Measurements from ENCODE around the gene ZNF771. TPM values are rescaled to one million over a fixed set of nuclear protein-coding genes. Genes with fewer than 3 reads are reported as not detected.
A peak's percentile ranks its signal among the peaks of the same experiment; 100 is the strongest.

The ZNF771 gene
- total and polyA plus RNA-seq, 9 of the 15 experiments (the other 6 are each of a cell fraction or from before 2014, with no cell fraction given) = 1.5 to 12.6 (median 4.4) TPM

- H3K4me2 ChIP-seq (ENCODE audit: insufficient read depth, low read length) = peak overlapping the region; percentile 90
- H3K27me3 ChIP-seq (ENCODE audit: control insufficient read depth in 2 of 2, insufficient read depth in 2 of 2, low read length in 2 of 2) = no peaks in the 10 kb centered on the region
- peaks cover 6% of the 10 kb centered on the region for H3K9me1 ChIP-seq (ENCODE audit: control insufficient read depth, insufficient read depth, low read length)
- ATAC-seq (no peak), DNase-seq (ENCODE audit: extremely low read depth in 1 of 4, low spot score in 3 of 4) (peak in 3 of 4 experiments; percentile 24 to 60 (median 31)), FAIRE-seq (peak; percentile 77)
- no peak overlapping the region for H2AFZ ChIP-seq (ENCODE audit: low read depth, low read length)
- in situ Hi-C loops (cut with MboI) = loop anchor here (25.0 kb wide), 1 partner anchor 906 kb away; the partner anchor contains the start of genes BOLA2, SLX1B and SULT1A4
- H4K20me1 ChIP-seq (replicated peaks; ENCODE audit: control insufficient read depth, insufficient read depth, low read length) = peaks cover 23% of the 10 kb centered on the region
- no peaks in the 10 kb centered on the region for H3K9me3 ChIP-seq (replicated peaks; ENCODE audit: control insufficient read depth, insufficient read depth, low read depth, low read length)
- ChIA-PET CTCF (ENCODE audit: low intra/inter-chr PET ratio) (no interaction called here), POLR2A (interaction anchor here (0.7 to 6.3 kb wide), 4 partner anchors 10 to 261 kb away, joined by 3 to 77 read pairs (median 4); partner anchors contain the start of gene CD2BP2)
- peaks cover 25 to 44% of the 10 kb centered on the region in 2 experiments; a peak in 4 of 5 replicates for H3K4me1 ChIP-seq (replicated peaks in 1 of 2; ENCODE audit: control insufficient read depth in 2 of 2, insufficient read depth in 2 of 2, low read length in 2 of 2)
- peak overlapping the region; percentile 74 for H3K4me3 ChIP-seq
- intact Hi-C loops (cut with micrococcal nuclease) = no loop called here
- peaks cover 57% of the 10 kb centered on the region for H3K79me2 ChIP-seq (ENCODE audit: control insufficient read depth, insufficient read depth, low read length)
- WGBS (ENCODE audit: insufficient coverage, low coverage, missing lambda C conversion rate) = 2% methylated on average over 8 of the region's 8 CpGs
- H3K36me3 ChIP-seq (ENCODE audit: control insufficient read depth, insufficient read depth, low read length) = peaks cover 40% of the 10 kb centered on the region
- peak overlapping the region; percentile 70 to 98 for H3K9ac ChIP-seq (ENCODE audit: insufficient read depth in 1 of 2, low read depth in 2 of 2, low read length in 2 of 2)
- peak overlapping the region; percentile 72; the same call in 2 of the 3 replicates for H3K27ac ChIP-seq (ENCODE audit: extremely low read depth, low read depth, low read length)
- BruUV-seq (replicated peaks) = no TSS peak
- TF ChIP-seq SMAD2 (IDR thresholded peaks at IDR 0.05; ENCODE audit: low read depth, low read length) (no peak), THRB (CRISPR knock-in tag; conservative IDR thresholded peaks at IDR 0.05) (no peak), PHF8 (IDR thresholded peaks at IDR 0.05; ENCODE audit: borderline replicate concordance, low read length) (no peak), ZFX (CRISPR knock-in tag; IDR thresholded peaks at IDR 0.05) (no peak; the same call in 1 of the 2 replicates), EHMT2 (IDR thresholded peaks at IDR 0.05) (no peak), ZNF217 (CRISPR knock-in tag; IDR thresholded peaks at IDR 0.05) (no peak), SLC30A9 (CRISPR knock-in tag; IDR thresholded peaks at IDR 0.05) (no peak), FOXK1 (CRISPR knock-in tag; IDR thresholded peaks at IDR 0.05; ENCODE audit: borderline replicate concordance) (0 out of 2 replicates have a peak, but pooled peaks have one; percentile 20), TARDBP (IDR thresholded peaks at IDR 0.05) (no peak), DPF2 (IDR thresholded peaks at IDR 0.05) (no peak), RFX7 (CRISPR knock-in tag; IDR thresholded peaks at IDR 0.05) (no peak), GATA2 (CRISPR knock-in tag; IDR thresholded peaks at IDR 0.05) (no peak), UBTF (IDR thresholded peaks at IDR 0.05; ENCODE audit: borderline replicate concordance in 1 of 2, low read depth in 2 of 2, low read length in 2 of 2) (0 out of 4 replicates have a peak, but pooled peaks have one; percentile 25 to 44), BCOR (IDR thresholded peaks at IDR 0.05) (no peak), ZEB2 (IDR thresholded peaks at IDR 0.05) (no peak), PTTG1 (tag; IDR thresholded peaks at IDR 0.05; ENCODE audit: low read depth) (no peak), ESRRA (IDR thresholded peaks at IDR 0.05; ENCODE audit: borderline replicate concordance, low read depth) (no peak), ZNF584 (CRISPR knock-in tag; IDR thresholded peaks at IDR 0.05; ENCODE audit: low read depth) (no peak)
- TF ChIP-seq, protein P1, sequence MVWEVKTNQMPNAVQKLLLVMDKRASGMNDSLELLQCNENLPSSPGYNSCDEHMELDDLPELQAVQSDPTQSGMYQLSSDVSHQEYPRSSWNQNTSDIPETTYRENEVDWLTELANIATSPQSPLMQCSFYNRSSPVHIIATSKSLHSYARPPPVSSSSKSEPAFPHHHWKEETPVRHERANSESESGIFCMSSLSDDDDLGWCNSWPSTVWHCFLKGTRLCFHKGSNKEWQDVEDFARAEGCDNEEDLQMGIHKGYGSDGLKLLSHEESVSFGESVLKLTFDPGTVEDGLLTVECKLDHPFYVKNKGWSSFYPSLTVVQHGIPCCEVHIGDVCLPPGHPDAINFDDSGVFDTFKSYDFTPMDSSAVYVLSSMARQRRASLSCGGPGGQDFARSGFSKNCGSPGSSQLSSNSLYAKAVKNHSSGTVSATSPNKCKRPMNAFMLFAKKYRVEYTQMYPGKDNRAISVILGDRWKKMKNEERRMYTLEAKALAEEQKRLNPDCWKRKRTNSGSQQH (CRISPR knock-in tag; IDR thresholded peaks at IDR 0.05) = no peak
Observed at GRCh38 chr16:30368122-30368791, 39.1 kb upstream of the ZNF771 start.

Measured in K562 (cell line).